Endothelial cell (in vitro differentiated cells): ENCODE data around the gene SLC7A14. TPM values are rescaled to one million over a fixed set of nuclear protein-coding genes. Genes with fewer than 3 reads are reported as not detected.

ENCODE experiments used
- DNase-seq: peaks from one replicate; pipeline ENCODE4 v3.0.0; 2021; ENCODE audit warnings: low spot score
- H3K27ac Mint-ChIP-seq: one replicate; pipeline ENCODE4 v1.8.0; 2021; ENCODE audit warnings: mixed read lengths, inconsistent platforms; ENCODE audit not compliant: unreplicated experiment
- H3K27me3 Mint-ChIP-seq: one replicate; pipeline ENCODE4 v1.8.0; 2021; ENCODE audit warnings: mild to moderate bottlenecking, moderate library complexity, mixed read lengths, inconsistent platforms; ENCODE audit not compliant: unreplicated experiment
- H3K36me3 Mint-ChIP-seq: one replicate; pipeline ENCODE4 v1.8.0; 2021; ENCODE audit warnings: mild to moderate bottlenecking, low read depth, mixed read lengths, inconsistent platforms; ENCODE audit not compliant: unreplicated experiment
- H3K4me1 Mint-ChIP-seq: one replicate; pipeline ENCODE4 v1.8.0; 2021; ENCODE audit warnings: mild to moderate bottlenecking, mixed read lengths, inconsistent platforms; ENCODE audit not compliant: unreplicated experiment
- H3K4me3 Mint-ChIP-seq: one replicate; pipeline ENCODE4 v1.8.0; 2021; ENCODE audit warnings: mild to moderate bottlenecking, mixed read lengths, inconsistent platforms; ENCODE audit not compliant: unreplicated experiment
- H3K9me3 Mint-ChIP-seq: one replicate; pipeline ENCODE4 v1.8.0; 2021; ENCODE audit warnings: mixed read lengths, inconsistent platforms; ENCODE audit not compliant: unreplicated experiment
- CTCF ChIP-seq: fragments of 200-600 bp; sonication (generic); IDR thresholded peaks from one replicate; pipeline ENCODE4 v1.5.0; 2021; ENCODE audit warnings: antibody characterized with exemption; ENCODE audit not compliant: unreplicated experiment
- total RNA-seq: library from RNA; stranded (reverse); fragmentation: NEBNext Ultra II Directional; extraction: Animal tissue kit (Norgen Biotek cat#: 25700); gene quantifications from one replicate; pipeline ENCODE4 v1.2.1, GENCODE V29; 2021; ENCODE audit not compliant: unreplicated experiment

SLC7A14 gene
- total RNA-seq, 1 donor from 2014 or later, result 2.5 TPM

DNA sequence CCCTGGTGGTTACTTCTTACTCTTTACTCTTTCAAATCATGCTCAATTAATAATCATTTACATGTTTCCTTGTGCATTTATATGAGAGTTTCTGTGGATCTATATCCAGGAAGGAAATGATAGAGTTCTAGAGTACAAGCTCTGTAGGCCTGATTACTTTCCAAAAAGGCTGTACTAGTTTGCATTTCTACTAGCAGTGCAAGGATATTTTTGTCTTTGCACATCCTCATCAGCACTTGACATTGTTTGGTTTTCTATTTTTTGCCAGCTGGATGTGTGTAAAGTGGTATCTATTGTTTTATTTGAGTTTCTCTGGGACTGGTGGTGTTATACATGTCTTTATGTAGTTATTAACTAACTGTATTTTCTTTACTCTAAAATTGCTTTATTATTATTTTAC is 19.6 kb upstream of the SLC7A14 start:
- no peaks in the 10 kb centered on the region for H3K36me3 Mint-ChIP-seq
- no peaks in the 10 kb centered on the region for H3K27me3 Mint-ChIP-seq
- TF ChIP-seq CTCF, result no peak
- no peaks in the 10 kb centered on the region for H3K9me3 Mint-ChIP-seq
- no peaks in the 10 kb centered on the region for H3K4me1 Mint-ChIP-seq
- DNase-seq, result no peak
- H3K4me3 Mint-ChIP-seq, result no peak overlapping the region
- H3K27ac Mint-ChIP-seq, result no peak overlapping the region

DNA sequence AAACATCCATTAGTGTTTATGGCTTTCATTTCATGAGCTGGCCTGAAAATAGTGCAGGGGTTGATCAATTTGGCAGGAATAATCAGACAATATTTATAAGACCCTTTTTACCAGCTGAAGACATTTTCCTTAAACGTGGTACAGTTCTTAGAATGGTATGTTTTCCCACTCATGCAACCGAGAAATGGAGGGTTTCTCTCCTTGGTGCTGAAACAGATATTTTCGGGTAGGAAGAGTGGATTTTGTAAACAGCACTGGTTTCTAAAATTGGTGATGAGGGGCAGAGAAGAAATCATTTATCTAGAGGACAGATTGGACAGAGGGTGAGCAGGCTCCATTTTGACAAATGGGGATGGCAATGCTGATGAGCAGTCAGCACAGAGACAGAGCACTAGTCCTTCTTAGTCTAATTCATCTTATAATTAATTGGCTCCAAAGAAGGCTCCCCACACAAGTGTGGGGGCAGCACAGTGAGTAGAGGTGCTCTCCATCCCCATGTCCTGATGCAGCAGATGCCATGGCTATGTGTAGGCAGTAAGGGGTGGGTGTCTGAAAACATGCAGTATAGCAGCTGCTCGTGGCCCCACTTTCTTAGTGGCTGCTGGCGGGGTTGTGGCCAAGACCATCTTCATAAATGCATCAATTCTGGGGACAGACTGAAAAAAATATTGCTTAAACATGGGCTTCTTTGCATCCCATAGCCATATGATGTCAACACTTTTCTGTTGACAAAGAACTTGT is 18.1 kb upstream of the SLC7A14 start:
- Mint-ChIP-seq H3K27ac (no peak overlapping the region), H3K4me1 (no peaks in the 10 kb centered on the region), H3K9me3 (no peaks in the 10 kb centered on the region), H3K27me3 (no peaks in the 10 kb centered on the region), H3K36me3 (no peaks in the 10 kb centered on the region), H3K4me3 (no peak overlapping the region)
- DNase-seq, result no peak
- TF ChIP-seq CTCF, result no peak

GRCh38 chr3:170602556-170602955 is 16.7 kb upstream of the SLC7A14 start:
- no peak for TF ChIP-seq CTCF
- H3K27ac Mint-ChIP-seq, result no peak overlapping the region
- DNase-seq, result no peak
- no peaks in the 10 kb centered on the region for H3K4me1 Mint-ChIP-seq
- H3K4me3 Mint-ChIP-seq, result no peak overlapping the region
- H3K9me3 Mint-ChIP-seq, result no peaks in the 10 kb centered on the region
- H3K27me3 Mint-ChIP-seq, result no peaks in the 10 kb centered on the region
- no peaks in the 10 kb centered on the region for H3K36me3 Mint-ChIP-seq

GRCh38 chr3:170600005-170600624 is 14.2 kb upstream of the SLC7A14 start:
- no peak for TF ChIP-seq CTCF
- H3K27ac Mint-ChIP-seq, result no peak overlapping the region
- no peaks in the 10 kb centered on the region for H3K4me1 Mint-ChIP-seq
- no peaks in the 10 kb centered on the region for H3K27me3 Mint-ChIP-seq
- no peak overlapping the region for H3K4me3 Mint-ChIP-seq
- no peaks in the 10 kb centered on the region for H3K36me3 Mint-ChIP-seq
- no peaks in the 10 kb centered on the region for H3K9me3 Mint-ChIP-seq
- DNase-seq, result no peak

- H3K27me3 Mint-ChIP-seq, result no peaks in the 10 kb centered on the region
- H3K4me3 Mint-ChIP-seq, result no peak overlapping the region
- no peak for TF ChIP-seq CTCF
- no peak overlapping the region for H3K27ac Mint-ChIP-seq
- H3K9me3 Mint-ChIP-seq, result no peaks in the 10 kb centered on the region
- H3K36me3 Mint-ChIP-seq, result no peaks in the 10 kb centered on the region
- no peaks in the 10 kb centered on the region for H3K4me1 Mint-ChIP-seq
- DNase-seq, result no peak
Observed at GRCh38 chr3:170599091-170599490, 13.2 kb upstream of the SLC7A14 start.
